GM23338 (cell line): ENCODE data around the gene TMEM175. TPM values are rescaled to one million over a fixed set of nuclear protein-coding genes. Genes with fewer than 3 reads are reported as not detected.

Experiments
- ATAC-seq: fragments of 200-7000 bp; cut with Tn5 transposase; 3 replicates; pipeline ENCODE4 v1.9.1; 2020
- DNase-seq: peaks from one replicate; pipeline ENCODE4 v3.0.0-alpha.2; 2015; ENCODE audit warnings: low spot score
- H2AFZ ChIP-seq: fragments of 200-600 bp; sonication (generic); 2 replicates; pipeline ENCODE4 v1.8.0; 2016; ENCODE audit warnings: antibody characterized with exemption, mild to moderate bottlenecking, moderate library complexity
- H3F3A ChIP-seq: fragments of 200-600 bp; sonication (generic); replicated peaks from 2 replicates; pipeline ENCODE4 v1.8.0; 2017; ENCODE audit warnings: antibody characterized with exemption, mixed run types, low read depth
- H3K27ac ChIP-seq: fragments of 200-600 bp; sonication (generic); 2 replicates; pipeline ENCODE4 v1.6.1; 2016; ENCODE audit warnings: low read depth
- H3K27me3 ChIP-seq: fragments of 200-600 bp; sonication (generic); 2 replicates; pipeline ENCODE4 v1.8.0; 2016; ENCODE audit warnings: mild to moderate bottlenecking, mixed run types, moderate library complexity; ENCODE audit not compliant: insufficient read depth
- H3K36me3 ChIP-seq: fragments of 200-600 bp; sonication (generic); 2 replicates; pipeline ENCODE4 v1.8.0; 2016; ENCODE audit warnings: mild to moderate bottlenecking; ENCODE audit not compliant: insufficient read depth
- H3K4me1 ChIP-seq: fragments of 200-600 bp; sonication (generic); 2 replicates; pipeline ENCODE4 v1.8.0; 2016; ENCODE audit warnings: mild to moderate bottlenecking, moderate library complexity; ENCODE audit not compliant: insufficient read depth
- H3K4me2 ChIP-seq: fragments of 200-600 bp; sonication (generic); 2 replicates; pipeline ENCODE4 v1.7.1; 2017; ENCODE audit warnings: mixed run types
- H3K4me3 ChIP-seq: fragments of 200-600 bp; sonication (generic); 2 replicates; pipeline ENCODE4 v1.6.1; 2016; ENCODE audit warnings: mixed run types
- H3K79me2 ChIP-seq: fragments of 200-600 bp; sonication (generic); replicated peaks from 2 replicates; pipeline ENCODE4 v1.8.0; 2017; ENCODE audit warnings: mild to moderate bottlenecking; ENCODE audit not compliant: insufficient read depth
- H3K9me2 ChIP-seq: fragments of 200-600 bp; sonication (generic); 2 replicates; pipeline ENCODE4 v1.8.0; 2017; ENCODE audit not compliant: insufficient read depth
- H4K20me1 ChIP-seq: fragments of 200-600 bp; sonication (generic); replicated peaks from 2 replicates; pipeline ENCODE4 v1.8.0; 2017; ENCODE audit warnings: mild to moderate bottlenecking; ENCODE audit not compliant: insufficient read depth
- H3K27ac Mint-ChIP-seq: 2 replicates; pipeline ENCODE4 v1.8.0; 2020; ENCODE audit warnings: inconsistent platforms, mild to moderate bottlenecking, moderate library complexity, mixed read lengths
- H3K27me3 Mint-ChIP-seq: 3 replicates; pipeline ENCODE4 v1.8.0; 2022; ENCODE audit warnings: low read depth, mild to moderate bottlenecking, moderate library complexity, mixed read lengths, inconsistent platforms; ENCODE audit not compliant: insufficient read depth, poor library complexity
- H3K36me3 Mint-ChIP-seq: 3 replicates; pipeline ENCODE4 v1.8.0; 2021; ENCODE audit warnings: low read depth, mild to moderate bottlenecking, inconsistent platforms, moderate library complexity, mixed read lengths
- H3K4me1 Mint-ChIP-seq: 3 replicates; pipeline ENCODE4 v1.8.0; 2020; ENCODE audit warnings: mild to moderate bottlenecking, inconsistent platforms, mixed read lengths
- H3K4me3 Mint-ChIP-seq: 3 replicates; pipeline ENCODE4 v1.8.0; 2021; ENCODE audit warnings: moderate library complexity, mild to moderate bottlenecking, inconsistent platforms, mixed read lengths
- H3K9me3 Mint-ChIP-seq: 3 replicates; pipeline ENCODE4 v1.8.0; 2020; ENCODE audit warnings: moderate library complexity, mild to moderate bottlenecking, inconsistent platforms, mixed read lengths
- CREB1 ChIP-seq: fragments of 250-450 bp; sonication (Bioruptor Pico); IDR thresholded peaks from 2 replicates; pipeline ENCODE4 v1.5.0; 2020; ENCODE audit warnings: low read depth, mild to moderate bottlenecking, moderate library complexity
- CTCF ChIP-seq, 2 experiments: fragments of 200-600 bp in 1 of 2; sonication (generic) in 1 of 2; conservative IDR thresholded peaks; 2 replicates each; pipeline versions ENCODE4 v1.5.1 to v1.6.1; 2016 to 2017; ENCODE audit warnings: antibody characterized with exemption in 2 of 2, low read depth in 2 of 2, mild to moderate bottlenecking in 2 of 2, moderate library complexity in 1 of 2
- JUNB ChIP-seq: IDR thresholded peaks from one replicate; pipeline ENCODE4 v1.6.1; 2016; ENCODE audit warnings: antibody characterized with exemption; ENCODE audit not compliant: unreplicated experiment
- NANOG ChIP-seq: IDR thresholded peaks from 2 replicates; pipeline ENCODE4 v1.6.1; 2016; ENCODE audit warnings: antibody characterized with exemption, borderline replicate concordance
- POLR2AphosphoS5 ChIP-seq: IDR thresholded peaks from 2 replicates; pipeline ENCODE4 v1.6.1; 2016; ENCODE audit warnings: antibody characterized with exemption, low read depth
- ZNF114 ChIP-seq: fragments of 250-450 bp; sonication (Bioruptor Pico); IDR thresholded peaks from 2 replicates; pipeline ENCODE4 v1.5.0; 2020; ENCODE audit warnings: mild to moderate bottlenecking, moderate library complexity
- ZNF331 ChIP-seq: fragments of 250-450 bp; sonication (Bioruptor Pico); IDR thresholded peaks from 2 replicates; pipeline ENCODE4 v1.5.0; 2020; ENCODE audit warnings: low read depth, mild to moderate bottlenecking, moderate library complexity
- ZNF462 ChIP-seq: fragments of 250-450 bp; sonication (Bioruptor Pico); IDR thresholded peaks from 2 replicates; pipeline ENCODE4 v1.5.0; 2020; ENCODE audit warnings: mild to moderate bottlenecking, moderate library complexity
- polyA plus RNA-seq: library from polyadenylated mRNA; unstranded; fragments of >200 nt; fragmentation: Nextera tagmentation; extraction: Ambion mirVana; gene quantifications from 2 replicates; pipeline ENCODE4 v1.2.1, GENCODE V29; 2016
- total RNA-seq: library from RNA; depleted of rRNA; stranded (reverse); fragments of >200 nt; shearing (Covaris generic); gene quantifications from 2 replicates; pipeline ENCODE4 v1.2.3, GENCODE V29; 2014
- TF ChIP-seq, protein P1 (sequence below): IDR thresholded peaks from one replicate; pipeline ENCODE4 v1.6.1; 2018; ENCODE audit warnings: antibody characterized with exemption; ENCODE audit not compliant: unreplicated experiment

Gene TMEM175
- total and polyA plus RNA-seq, 2 experiments from 2014 or later, result 8.0 to 11.4 TPM

DNA sequence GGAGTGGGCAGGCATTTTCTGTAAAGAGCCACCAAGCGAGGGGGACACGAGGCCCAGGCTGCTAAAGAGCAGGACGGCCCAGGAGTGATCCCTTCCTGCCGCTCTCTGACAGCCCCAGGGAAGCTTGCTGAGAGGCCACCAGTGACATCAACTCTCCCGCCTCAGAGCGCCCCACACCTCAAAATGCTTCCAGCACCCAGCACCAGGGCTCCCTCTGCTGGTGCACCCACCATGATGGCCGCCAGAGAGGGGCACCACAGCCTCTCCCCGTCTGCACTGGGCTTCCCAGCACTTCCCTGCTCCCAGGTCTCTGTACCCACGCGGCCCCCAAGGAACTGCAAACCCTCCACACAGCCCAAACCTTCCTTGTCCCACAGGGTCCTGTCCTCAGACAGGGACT is 40.5 kb upstream of the TMEM175 start:
- Histone ChIP-seq H3K27ac (no peak overlapping the region), H3K27me3 (no peaks in the 10 kb centered on the region), H4K20me1 (no peaks in the 10 kb centered on the region; the same call in 1 of the 2 replicates), H3K4me3 (no peak overlapping the region), H3K4me2 (no peak overlapping the region), H2AFZ (no peak overlapping the region), H3K9me2 (no peaks in the 10 kb centered on the region; the same call in 1 of the 2 replicates), H3K79me2 (no peaks in the 10 kb centered on the region), H3K36me3 (no peaks in the 10 kb centered on the region), H3K4me1 (no peaks in the 10 kb centered on the region), H3F3A (0 out of 2 replicates have a peak, but pooled peaks cover 12% of the 10 kb centered on the region)
- peaks cover 7% of the 10 kb centered on the region; the same call in 2 of the 3 replicates for H3K9me3 Mint-ChIP-seq
- H3K4me3 Mint-ChIP-seq, result no peak overlapping the region
- H3K36me3 Mint-ChIP-seq, result peaks cover 14% of the 10 kb centered on the region
- TF ChIP-seq POLR2AphosphoS5, result no peak
- peak; percentile 53 to 84 for TF ChIP-seq CTCF (conservative IDR thresholded peaks at IDR 0.05; ENCODE audit: low read depth in 2 of 2)
- no peak for TF ChIP-seq CREB1
- no peak for TF ChIP-seq ZNF114
- no peak for TF ChIP-seq JUNB
- TF ChIP-seq ZNF331 (CRISPR knock-in tag), result no peak
- no peak for TF ChIP-seq NANOG
- H3K4me1 Mint-ChIP-seq, result no peaks in the 10 kb centered on the region
- DNase-seq (peak; percentile 75), ATAC-seq (peak; percentile 86)
- H3K27me3 Mint-ChIP-seq, result peaks cover 17% of the 10 kb centered on the region
- no peak overlapping the region for H3K27ac Mint-ChIP-seq

GRCh38 chr4:892780-893179 is 39.5 kb upstream of the TMEM175 start:
- no peak overlapping the region for H3K4me3 Mint-ChIP-seq
- H3K4me3 ChIP-seq, result no peak overlapping the region
- ATAC-seq (no peak), DNase-seq (no peak)
- H3K27me3 ChIP-seq, result no peaks in the 10 kb centered on the region
- H3K4me2 ChIP-seq, result no peak overlapping the region
- no peaks in the 10 kb centered on the region for H3K79me2 ChIP-seq
- no peak overlapping the region for H3K27ac Mint-ChIP-seq
- H3F3A ChIP-seq, result 0 out of 2 replicates have a peak, but pooled peaks cover 7% of the 10 kb centered on the region
- H3K36me3 ChIP-seq, result no peaks in the 10 kb centered on the region
- peaks cover 3% of the 10 kb centered on the region for H3K36me3 Mint-ChIP-seq
- no peaks in the 10 kb centered on the region; the same call in 2 of the 3 replicates for H3K9me3 Mint-ChIP-seq
- H3K27me3 Mint-ChIP-seq, result peaks cover 13% of the 10 kb centered on the region
- H3K4me1 ChIP-seq, result no peaks in the 10 kb centered on the region
- no peaks in the 10 kb centered on the region; the same call in 1 of the 2 replicates for H3K9me2 ChIP-seq
- no peak overlapping the region for H2AFZ ChIP-seq
- H3K4me1 Mint-ChIP-seq, result no peaks in the 10 kb centered on the region
- no peaks in the 10 kb centered on the region; the same call in 1 of the 2 replicates for H4K20me1 ChIP-seq
- H3K27ac ChIP-seq, result no peak overlapping the region
- no peak for TF ChIP-seq ZNF462
- TF ChIP-seq, protein P1, sequence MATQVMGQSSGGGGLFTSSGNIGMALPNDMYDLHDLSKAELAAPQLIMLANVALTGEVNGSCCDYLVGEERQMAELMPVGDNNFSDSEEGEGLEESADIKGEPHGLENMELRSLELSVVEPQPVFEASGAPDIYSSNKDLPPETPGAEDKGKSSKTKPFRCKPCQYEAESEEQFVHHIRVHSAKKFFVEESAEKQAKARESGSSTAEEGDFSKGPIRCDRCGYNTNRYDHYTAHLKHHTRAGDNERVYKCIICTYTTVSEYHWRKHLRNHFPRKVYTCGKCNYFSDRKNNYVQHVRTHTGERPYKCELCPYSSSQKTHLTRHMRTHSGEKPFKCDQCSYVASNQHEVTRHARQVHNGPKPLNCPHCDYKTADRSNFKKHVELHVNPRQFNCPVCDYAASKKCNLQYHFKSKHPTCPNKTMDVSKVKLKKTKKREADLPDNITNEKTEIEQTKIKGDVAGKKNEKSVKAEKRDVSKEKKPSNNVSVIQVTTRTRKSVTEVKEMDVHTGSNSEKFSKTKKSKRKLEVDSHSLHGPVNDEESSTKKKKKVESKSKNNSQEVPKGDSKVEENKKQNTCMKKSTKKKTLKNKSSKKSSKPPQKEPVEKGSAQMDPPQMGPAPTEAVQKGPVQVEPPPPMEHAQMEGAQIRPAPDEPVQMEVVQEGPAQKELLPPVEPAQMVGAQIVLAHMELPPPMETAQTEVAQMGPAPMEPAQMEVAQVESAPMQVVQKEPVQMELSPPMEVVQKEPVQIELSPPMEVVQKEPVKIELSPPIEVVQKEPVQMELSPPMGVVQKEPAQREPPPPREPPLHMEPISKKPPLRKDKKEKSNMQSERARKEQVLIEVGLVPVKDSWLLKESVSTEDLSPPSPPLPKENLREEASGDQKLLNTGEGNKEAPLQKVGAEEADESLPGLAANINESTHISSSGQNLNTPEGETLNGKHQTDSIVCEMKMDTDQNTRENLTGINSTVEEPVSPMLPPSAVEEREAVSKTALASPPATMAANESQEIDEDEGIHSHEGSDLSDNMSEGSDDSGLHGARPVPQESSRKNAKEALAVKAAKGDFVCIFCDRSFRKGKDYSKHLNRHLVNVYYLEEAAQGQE, result no peak
- no peak for TF ChIP-seq JUNB
